Mesodermal cell (in vitro differentiated cells): Measurements from ENCODE around the gene FRG1.
"Not testable (repeated sequence)": the region's sequence is repeated elsewhere in the genome, so short reads cannot be mapped to it uniquely, and the experiment has no call there.

ENCODE experiments used
- H3K27ac ChIP-seq: 2 replicates; pipeline ENCODE4 v1.7.0; 2013; ENCODE audit warnings: mild to moderate bottlenecking, low read depth, low read length, moderate library complexity; ENCODE audit not compliant: severe bottlenecking
- H3K36me3 ChIP-seq: 2 replicates; pipeline ENCODE4 v1.7.1; 2013; ENCODE audit warnings: mild to moderate bottlenecking, low read length, moderate library complexity; ENCODE audit not compliant: control insufficient read depth, insufficient read depth
- H3K4me1 ChIP-seq: one replicate; pipeline ENCODE4 v1.7.1; 2013; ENCODE audit warnings: mild to moderate bottlenecking, low read length; ENCODE audit not compliant: insufficient read depth, control insufficient read depth, poor library complexity, severe bottlenecking
- H3K4me3 ChIP-seq: 2 replicates; pipeline ENCODE4 v1.7.0; 2013; ENCODE audit warnings: low read length, control low read depth, mild to moderate bottlenecking; ENCODE audit not compliant: insufficient read depth, poor library complexity, severe bottlenecking; ENCODE audit errors: extremely low read depth
- H3K9me3 ChIP-seq: 2 replicates; pipeline ENCODE4 v1.7.1; 2013; ENCODE audit warnings: mild to moderate bottlenecking, low read length, moderate library complexity; ENCODE audit not compliant: control insufficient read depth
- WGBS, 2 experiments: methylation state at CpG; one replicate each; pipeline ENCODE4 v1.1.5; 2013; ENCODE audit warnings: missing lambda C conversion rate in 2 of 2; ENCODE audit not compliant: insufficient coverage in 2 of 2; 5-methylcytosine and 5-hydroxymethylcytosine counted together

The FRG1 gene

GRCh38 chr4:189985651-189986243 is 45.1 kb downstream of the FRG1 start:
- H3K27ac ChIP-seq, H3K4me3 ChIP-seq, H3K4me1 ChIP-seq, H3K36me3 ChIP-seq, H3K9me3 ChIP-seq: not testable (repeated sequence)
- WGBS, 2 experiments: 92 to 93% methylated on average over 2 to 3 of the region's 4 CpGs

DNA sequence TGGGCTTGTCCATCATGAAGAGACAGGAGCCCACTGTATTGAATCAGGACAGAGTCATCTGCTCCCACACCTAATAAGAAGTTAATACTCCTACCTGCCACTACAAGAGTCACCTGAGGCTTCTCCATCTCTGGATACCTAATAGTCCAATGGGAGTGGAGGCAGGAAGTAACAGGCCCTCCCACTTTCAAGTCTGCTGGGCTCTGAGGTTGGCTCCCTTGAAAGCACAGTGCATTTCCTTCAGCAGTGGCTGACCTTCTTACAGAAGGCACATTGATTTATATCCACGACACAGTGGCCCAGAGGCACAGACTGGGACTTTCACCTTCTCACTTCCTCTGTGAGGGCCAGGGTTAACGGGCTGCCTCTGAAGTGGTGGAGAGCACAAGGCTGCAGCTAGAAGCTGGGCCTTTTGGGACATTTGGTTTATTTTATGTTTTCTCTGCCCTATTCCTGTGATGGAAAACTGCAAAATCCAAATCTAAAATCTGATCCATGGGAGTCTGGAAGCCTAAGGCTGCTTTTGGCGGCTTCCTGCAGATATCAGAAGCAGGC is 48.3 kb downstream of the FRG1 start:
- peaks cover 5% of the 10 kb centered on the region for H3K9me3 ChIP-seq
- no peak overlapping the region for H3K4me3 ChIP-seq
- no peaks in the 10 kb centered on the region for H3K36me3 ChIP-seq
- 65 to 80% methylated on average over 1 to 2 of the region's 3 CpGs for WGBS, 2 experiments
- H3K27ac ChIP-seq: no peak overlapping the region
- no peaks in the 10 kb centered on the region for H3K4me1 ChIP-seq

DNA sequence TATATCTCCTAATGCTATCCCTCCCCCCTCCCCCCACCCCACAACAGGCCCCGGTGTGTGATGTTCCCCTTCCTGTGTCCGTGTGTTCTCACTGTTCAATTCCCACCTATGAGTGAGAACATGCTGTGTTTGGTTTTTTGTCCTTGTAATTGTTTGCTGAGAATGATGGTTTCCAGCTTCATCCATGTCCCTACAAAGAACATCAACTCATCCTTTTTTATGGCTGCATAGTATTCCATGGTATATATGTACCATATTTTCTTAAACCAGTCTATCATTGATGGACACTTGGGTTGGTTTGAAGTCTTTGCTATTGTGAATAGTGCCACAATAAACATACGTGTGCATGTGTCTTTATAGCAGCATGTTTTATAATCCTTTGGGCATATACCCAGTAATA is 49.3 kb downstream of the FRG1 start:
- H3K4me1 ChIP-seq, H3K36me3 ChIP-seq, H3K4me3 ChIP-seq, H3K9me3 ChIP-seq, H3K27ac ChIP-seq: not testable (repeated sequence)
- no CpG with 5 or more reads among the region's 3 CpGs for WGBS, 2 experiments
